ENCODE measurements around the gene TRPC1.

The TRPC1 gene

GRCh38 chr3:142844339-142844977 is 120.6 kb downstream of the TRPC1 start:
- DNase-seq (ENCODE audit: low spot score), result peak; percentile 80

DNA sequence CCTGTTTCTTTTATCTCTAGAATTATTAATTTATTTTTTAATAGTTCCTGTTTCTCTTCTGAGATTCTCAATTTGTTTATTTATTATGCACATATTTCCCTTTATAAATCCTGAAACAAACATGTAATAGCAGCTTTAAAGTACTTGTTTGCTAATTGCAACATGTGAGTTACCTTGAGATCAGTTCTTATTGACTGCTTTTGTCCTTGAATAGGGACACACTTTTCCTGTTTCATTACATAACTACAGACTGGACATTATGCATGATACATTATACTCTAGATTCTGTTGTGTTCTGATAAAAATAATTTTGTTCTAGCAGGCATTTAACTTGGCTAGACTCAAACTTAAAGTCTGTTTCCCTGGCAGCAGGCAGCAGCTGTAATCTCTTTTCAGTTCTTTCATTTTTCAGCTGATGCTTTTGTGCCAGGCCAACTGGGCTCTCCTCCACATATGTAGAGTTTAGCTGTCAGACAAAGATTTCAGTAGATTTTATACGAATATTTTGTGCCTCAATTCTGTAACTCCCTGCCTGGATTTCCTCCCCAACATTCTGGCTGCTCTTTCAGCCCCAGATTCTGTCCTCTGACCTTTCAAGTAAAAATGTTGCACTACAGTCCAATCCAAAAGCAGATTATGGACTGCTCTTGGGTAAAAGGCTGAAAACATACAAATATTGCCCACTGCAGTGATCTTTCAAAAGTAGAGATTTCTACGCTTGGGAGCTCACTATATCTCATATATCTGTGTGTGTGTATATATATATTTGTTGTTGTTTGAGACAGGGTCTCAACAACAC is 123.1 kb downstream of the TRPC1 start:
- no peak for DNase-seq (ENCODE audit: low spot score)

DNA sequence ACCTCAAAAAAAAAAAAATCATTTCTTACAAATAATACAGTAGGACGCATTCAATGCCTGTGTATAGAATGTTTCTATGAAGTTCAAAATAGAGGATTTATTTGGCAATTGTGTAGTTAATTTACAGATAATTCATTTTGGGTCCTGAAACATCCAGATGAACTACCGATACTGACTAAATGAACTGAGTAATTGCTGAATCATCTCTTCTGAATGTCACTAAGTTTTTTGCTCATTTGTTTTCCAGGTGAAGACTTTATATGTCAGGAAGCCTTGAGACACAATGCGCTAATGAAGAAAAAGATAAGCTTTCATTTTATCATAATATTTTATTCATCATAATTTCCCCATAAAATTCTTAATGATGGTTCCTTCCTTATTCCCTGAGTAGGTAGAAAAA is 125.3 kb downstream of the TRPC1 start:
- no peak for DNase-seq (ENCODE audit: low spot score)

DNA sequence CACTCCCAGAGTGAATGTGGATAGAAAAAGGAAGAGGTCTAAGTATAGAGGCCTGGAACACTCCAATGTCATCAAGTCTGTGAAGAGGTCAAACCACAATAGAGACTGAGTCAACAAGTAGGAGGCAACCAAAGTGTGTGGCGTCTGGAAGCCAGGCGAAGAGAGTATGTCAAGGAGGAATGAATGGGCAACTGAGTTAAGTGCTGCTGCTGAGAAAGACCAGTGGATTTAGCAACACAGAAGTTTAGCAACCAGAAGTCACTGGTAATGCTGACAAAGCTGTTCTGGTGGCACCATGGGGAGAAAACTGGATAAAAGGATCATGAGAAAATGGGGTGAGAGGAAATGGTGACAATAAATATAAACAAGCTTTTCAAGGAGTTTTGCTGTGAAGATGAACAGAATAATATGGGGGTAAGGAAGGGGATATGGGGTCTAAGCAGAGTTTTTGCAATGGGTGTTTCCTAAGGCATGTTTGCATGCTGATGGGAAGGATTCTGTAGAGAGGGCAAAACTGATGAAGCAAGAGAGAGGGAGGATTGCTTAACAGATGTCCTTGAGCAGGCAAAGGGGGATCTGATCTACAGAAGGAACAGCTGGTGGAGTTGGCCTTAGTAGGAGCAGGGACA is 126.7 kb downstream of the TRPC1 start:
- no peak for DNase-seq (ENCODE audit: low spot score)

DNA sequence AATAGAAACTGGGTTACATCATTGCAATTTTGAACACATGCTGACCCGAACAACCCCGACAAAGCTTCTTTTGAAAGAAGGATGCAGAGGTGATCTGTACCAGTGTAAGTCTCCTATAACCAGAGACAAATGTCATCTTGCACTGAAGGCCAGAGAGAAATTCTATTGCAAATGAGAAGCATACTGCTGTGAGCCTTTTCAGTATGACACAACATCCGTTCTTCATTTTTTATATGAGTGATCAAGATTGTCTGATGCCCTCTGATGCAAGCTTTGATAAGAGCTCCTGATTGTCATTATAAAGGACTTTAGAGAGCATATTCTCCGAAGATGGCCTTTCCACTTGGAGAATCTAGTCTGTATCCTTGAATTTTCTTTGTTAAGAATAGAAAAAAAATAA is 128.2 kb downstream of the TRPC1 start:
- no peak for DNase-seq (ENCODE audit: low spot score)

- DNase-seq (ENCODE audit: low spot score), result no peak
These were observed 129.7 kb downstream of the TRPC1 start for GRCh38 chr3:142853270-142854168.

DNA sequence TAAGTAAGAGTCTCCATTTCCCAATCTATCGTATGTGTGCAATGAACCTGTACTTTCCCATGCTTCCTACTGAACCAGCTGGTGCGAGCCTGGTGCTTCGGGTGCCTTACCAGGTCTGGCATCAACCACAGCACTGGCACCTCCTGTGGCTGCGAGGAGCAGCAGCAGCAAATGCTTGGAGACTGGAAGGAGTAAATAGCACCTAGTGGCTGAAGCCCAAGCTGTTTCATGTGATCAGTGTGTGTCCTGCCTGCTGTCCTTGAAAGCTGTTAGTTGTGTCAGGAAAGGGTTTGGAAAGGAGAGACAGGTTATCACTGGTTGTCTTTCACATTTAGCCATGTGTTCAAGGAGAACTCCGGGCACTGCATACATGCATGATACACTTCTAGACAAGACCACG is 133.2 kb downstream of the TRPC1 start:
- DNase-seq (ENCODE audit: low spot score), result peak; percentile 48
